Measurements from ENCODE around the gene SLC23A2.

DNA sequence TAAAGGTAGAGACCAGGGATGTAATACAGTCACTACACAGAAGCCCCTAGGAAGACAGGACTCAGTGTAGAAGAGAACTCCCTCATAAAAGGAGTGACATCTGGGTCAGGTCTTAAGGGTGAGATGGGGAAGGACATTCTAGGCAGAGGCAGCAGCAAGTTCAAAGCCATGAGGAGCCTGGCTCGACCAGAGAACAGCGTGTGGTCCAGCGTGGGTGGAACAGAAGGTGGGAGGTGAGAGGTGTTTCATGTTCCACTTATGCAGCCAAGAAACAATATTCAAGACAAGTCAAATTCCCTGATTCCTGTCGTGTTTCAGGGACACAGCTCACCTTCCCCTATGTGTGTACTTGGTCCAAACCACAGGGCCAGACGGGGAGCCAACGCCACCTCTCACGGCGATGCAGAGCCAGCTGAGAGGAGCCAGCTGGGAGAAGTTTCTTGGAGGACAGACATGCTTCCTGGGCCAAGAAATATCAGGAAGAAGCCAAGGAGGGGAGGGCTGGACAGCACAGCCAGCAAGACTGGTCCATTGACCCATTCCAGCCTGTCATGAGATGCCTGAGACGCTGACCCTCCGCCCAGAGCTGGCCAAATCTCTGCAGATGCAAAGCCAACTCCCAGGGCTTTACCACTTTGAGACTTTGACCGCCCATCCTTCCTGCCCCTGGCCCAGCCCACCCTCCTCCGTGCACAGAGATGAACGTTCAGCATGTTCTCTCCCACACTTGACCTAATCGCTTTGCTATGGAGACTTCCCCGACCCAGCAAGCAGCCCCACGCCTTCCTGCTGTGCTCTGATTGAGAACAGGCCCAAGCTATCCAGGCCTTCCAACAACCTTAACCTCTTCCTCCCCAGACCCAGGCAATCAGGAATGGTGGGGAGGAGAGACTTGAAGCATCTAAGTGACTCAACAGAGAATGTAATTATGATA lies 165.8 kb downstream of the SLC23A2 start:
- TF ChIP-seq, protein P1, sequence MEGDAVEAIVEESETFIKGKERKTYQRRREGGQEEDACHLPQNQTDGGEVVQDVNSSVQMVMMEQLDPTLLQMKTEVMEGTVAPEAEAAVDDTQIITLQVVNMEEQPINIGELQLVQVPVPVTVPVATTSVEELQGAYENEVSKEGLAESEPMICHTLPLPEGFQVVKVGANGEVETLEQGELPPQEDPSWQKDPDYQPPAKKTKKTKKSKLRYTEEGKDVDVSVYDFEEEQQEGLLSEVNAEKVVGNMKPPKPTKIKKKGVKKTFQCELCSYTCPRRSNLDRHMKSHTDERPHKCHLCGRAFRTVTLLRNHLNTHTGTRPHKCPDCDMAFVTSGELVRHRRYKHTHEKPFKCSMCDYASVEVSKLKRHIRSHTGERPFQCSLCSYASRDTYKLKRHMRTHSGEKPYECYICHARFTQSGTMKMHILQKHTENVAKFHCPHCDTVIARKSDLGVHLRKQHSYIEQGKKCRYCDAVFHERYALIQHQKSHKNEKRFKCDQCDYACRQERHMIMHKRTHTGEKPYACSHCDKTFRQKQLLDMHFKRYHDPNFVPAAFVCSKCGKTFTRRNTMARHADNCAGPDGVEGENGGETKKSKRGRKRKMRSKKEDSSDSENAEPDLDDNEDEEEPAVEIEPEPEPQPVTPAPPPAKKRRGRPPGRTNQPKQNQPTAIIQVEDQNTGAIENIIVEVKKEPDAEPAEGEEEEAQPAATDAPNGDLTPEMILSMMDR (IDR thresholded peaks at IDR 0.05; ENCODE audit: insufficient read depth, low read depth, low read length): no peak
- TF ChIP-seq EZH2 (IDR thresholded peaks at IDR 0.05; ENCODE audit: insufficient read depth, low read length): no peak

All from astrocyte (in vitro differentiated cells and primary cell).